GM12878 (cell line): Measurements from ENCODE around the gene PSAP. TPM values are rescaled to one million over a fixed set of nuclear protein-coding genes. Genes with fewer than 3 reads are reported as not detected.

Experiments used
- ATAC-seq: fragments of 200-7000 bp; cut with Tn5 transposase; 3 replicates; pipeline ENCODE4 v1.9.1; 2020; ENCODE audit warnings: mild to moderate bottlenecking, moderate library complexity
- BruUV-seq: library from RNA; stranded (reverse); fragments of 400-500 nt; replicated peaks from 2 replicates; lab custom pipeline; 2021; lab: Mats Ljungman, UMichigan
- CTCF ChIA-PET: fragments of 300-600 bp; sonication (Branson Sonifier 250); formaldehyde crosslinking; extraction: SDS; loops from one replicate; lab custom pipeline; 2021; ENCODE audit warnings: inconsistent platforms; lab: Yijun Ruan, JAX
- POLR2A ChIA-PET: fragments of 350-600 bp; formaldehyde crosslinking; extraction: SDS; loops from one replicate; lab custom pipeline; 2021; ENCODE audit warnings: inconsistent platforms; lab: Charles Lee
- RAD21 ChIA-PET: fragments of 300-600 bp; sonication (Branson Sonifier 250); formaldehyde crosslinking; loops from one replicate; lab custom pipeline; 2023; ENCODE audit warnings: antibody characterized with exemption; ENCODE audit not compliant: unreplicated experiment; lab: Charles Lee
- SMC1A ChIA-PET: fragments of 300-600 bp; sonication (Branson Sonifier 250); formaldehyde crosslinking; loops from one replicate; lab custom pipeline; 2023; ENCODE audit not compliant: unreplicated experiment, uncharacterized antibody; lab: Charles Lee
- DNase-seq: peaks from one replicate; pipeline ENCODE4 v3.0.0-alpha.2; 2011; ENCODE audit warnings: low read depth, low spot score
- FAIRE-seq: peaks from 3 replicates; lab custom pipeline; 2011; peaks lifted over from hg19 to GRCh38; lab: Jason Lieb, UNC
- H2AFZ ChIP-seq: 2 replicates; pipeline ENCODE4 v1.6.0; 2011; ENCODE audit warnings: low read depth, low read length, control low read depth; ENCODE audit not compliant: control insufficient read depth
- H3K27ac ChIP-seq: 2 replicates; pipeline ENCODE4 v1.5.1; 2011; ENCODE audit warnings: control low read depth; ENCODE audit not compliant: control insufficient read depth, insufficient read depth
- H3K27me3 ChIP-seq, 2 experiments: replicated peaks in 1 of 2; 2 replicates each; pipeline versions ENCODE4 v1.6.0 to v1.6.1; 2011; ENCODE audit warnings: low read length in 1 of 2; ENCODE audit not compliant: control insufficient read depth in 2 of 2, insufficient read depth in 2 of 2
- H3K36me3 ChIP-seq, 2 experiments: 2 replicates each; pipeline ENCODE4 v1.5.1; 2011; ENCODE audit warnings: low read length in 1 of 2; ENCODE audit not compliant: control insufficient read depth in 2 of 2, insufficient read depth in 2 of 2
- H3K4me1 ChIP-seq: 2 replicates; pipeline ENCODE4 v1.6.1; 2011; ENCODE audit warnings: mild to moderate bottlenecking, low read length, moderate library complexity, mixed read lengths; ENCODE audit not compliant: control insufficient read depth, insufficient read depth
- H3K4me2 ChIP-seq: 2 replicates; pipeline ENCODE4 v1.6.0; 2011; ENCODE audit warnings: control low read depth; ENCODE audit not compliant: control insufficient read depth, insufficient read depth
- H3K4me3 ChIP-seq: fragments of 200-600 bp; sonication (generic); 2 replicates; pipeline ENCODE4 v1.5.1; 2016
- H3K79me2 ChIP-seq: 2 replicates; pipeline ENCODE4 v1.6.0; 2011; ENCODE audit warnings: low read length; ENCODE audit not compliant: control insufficient read depth, insufficient read depth
- H3K9ac ChIP-seq: 2 replicates; pipeline ENCODE4 v1.8.0; 2011; ENCODE audit warnings: low read length, control low read depth, mixed read lengths; ENCODE audit not compliant: control insufficient read depth, insufficient read depth
- H3K9me3 ChIP-seq: replicated peaks from 3 replicates; pipeline ENCODE4 v1.5.1; 2011; ENCODE audit warnings: mild to moderate bottlenecking, low read length; ENCODE audit not compliant: control insufficient read depth, insufficient read depth
- H4K20me1 ChIP-seq: 2 replicates; pipeline ENCODE4 v1.6.0; 2011; ENCODE audit not compliant: control insufficient read depth, insufficient read depth
- BCLAF1 ChIP-seq: fragments of 450-650 bp; IDR thresholded peaks from 2 replicates; pipeline ENCODE4 v1.6.1; 2017; ENCODE audit warnings: antibody characterized with exemption, mild to moderate bottlenecking, moderate library complexity
- CHD4 ChIP-seq: fragments of 200-600 bp; sonication (generic); IDR thresholded peaks from 2 replicates; pipeline ENCODE4 v1.6.1; 2016; ENCODE audit warnings: mild to moderate bottlenecking
- JUND ChIP-seq: IDR thresholded peaks from 2 replicates; pipeline ENCODE4 v1.6.1; 2012; ENCODE audit warnings: low read depth, mild to moderate bottlenecking, low read length, improper control_type of control experiment, moderate library complexity
- KAT2A ChIP-seq: conservative IDR thresholded peaks from 2 replicates; pipeline ENCODE4 v1.6.1; 2011; ENCODE audit warnings: low read depth, low read length; ENCODE audit not compliant: control insufficient read depth
- NR2C2 ChIP-seq: IDR thresholded peaks from 2 replicates; pipeline ENCODE4 v1.6.1; 2011; ENCODE audit warnings: borderline replicate concordance, low read depth; ENCODE audit not compliant: control insufficient read depth, insufficient read length
- RAD21 ChIP-seq: IDR thresholded peaks from 2 replicates; pipeline ENCODE4 v1.6.1; 2011; ENCODE audit warnings: mild to moderate bottlenecking, low read depth, low read length, moderate library complexity; ENCODE audit not compliant: insufficient read depth
- RUNX3 ChIP-seq: IDR thresholded peaks from 2 replicates; pipeline ENCODE4 v1.6.1; 2012; ENCODE audit warnings: low read length, inconsistent platforms
- SMAD5 ChIP-seq: IDR thresholded peaks from 2 replicates; pipeline ENCODE4 v1.6.1; 2016; ENCODE audit warnings: antibody characterized with exemption, low read depth
- STAT3 ChIP-seq: IDR thresholded peaks from 2 replicates; pipeline ENCODE4 v1.6.1; 2011; ENCODE audit warnings: low read depth, low read length, improper control_type of control experiment
- YY1 ChIP-seq: IDR thresholded peaks from 2 replicates; pipeline ENCODE4 v1.6.1; 2011; ENCODE audit warnings: low read depth, mild to moderate bottlenecking, low read length
- ZNF687 ChIP-seq: fragments of 450-650 bp; IDR thresholded peaks from 2 replicates; pipeline ENCODE4 v1.6.1; 2017; ENCODE audit warnings: mild to moderate bottlenecking, moderate library complexity
- WGBS: methylation state at CpG from one replicate; pipeline ENCODE4 v1.1.6; 2016; ENCODE audit warnings: low lambda C conversion rate; ENCODE audit not compliant: insufficient replicate concordance, insufficient coverage; ENCODE audit errors: missing lambda C conversion rate; 5-methylcytosine and 5-hydroxymethylcytosine counted together
- in situ Hi-C: fragments of 300-500 bp; cut with MboI; formaldehyde crosslinking; loops from 9 replicates; pipeline ENCODE4 v1.14.3; 2018; ENCODE audit warnings: mixed read lengths
- intact Hi-C: fragments of 100-400 bp; cut with micrococcal nuclease; formaldehyde crosslinking; loops from one replicate; pipeline ENCODE4 v1.14.2; 2022; ENCODE audit not compliant: unreplicated experiment
- polyA plus RNA-seq, 11 experiments: library from polyadenylated mRNA; depleted of rRNA in 4 of 11; unstranded in 6 of 11; stranded (reverse) in 5 of 11; fragments of >200 nt; fragmentation: Nextera tagmentation in 4 of 11; fragmentation: Illumina TruSeq in 1 of 11; extraction: Ambion mirVana in 4 of 11; extraction: Trizol in 1 of 11; gene quantifications; 1 replicate in 1 of 11; 2 replicates in 10 of 11; pipeline versions ENCODE4 v1.2.1 to v1.2.3, GENCODE V29; 2011 to 2016; ENCODE audit warnings: inconsistent platforms in 2 of 11, missing spikeins in 2 of 11, low read depth in 1 of 11
- total RNA-seq, 4 experiments: library from RNA; depleted of rRNA in 3 of 4; stranded (reverse); fragments of >200 nt in 3 of 4; fragmentation: Illumina TruSeq in 1 of 4; extraction: Trizol in 1 of 4; gene quantifications; 2 replicates each; pipeline versions ENCODE4 v1.2.1 to v1.2.3, GENCODE V29; 2013 to 2021

PSAP gene
- total and polyA plus RNA-seq, 10 of the 15 experiments (the other 5 are each of a cell fraction or from before 2014, with no cell fraction given), result 178 to 336 (median 286) TPM

- H3K36me3 ChIP-seq, result peaks cover 34 to 71% of the 10 kb centered on the region in 2 experiments
- FAIRE-seq (no peak), ATAC-seq (no peak), DNase-seq (no peak)
- peaks cover 12% of the 10 kb centered on the region for H3K79me2 ChIP-seq
- H3K9me3 ChIP-seq, result no peaks in the 10 kb centered on the region; the same call in 2 of the 3 replicates
- peaks cover 8% of the 10 kb centered on the region for H3K4me1 ChIP-seq
- no peak overlapping the region for H3K4me3 ChIP-seq
- no peak overlapping the region for H3K27ac ChIP-seq
- WGBS, result 97% methylated on average over 7 of the region's 7 CpGs
- TF ChIP-seq ZNF687, result no peak
- no peak for TF ChIP-seq JUND
- TF ChIP-seq BCLAF1, result no peak
- TF ChIP-seq NR2C2, result no peak
- no peak for TF ChIP-seq SMAD5
- TF ChIP-seq KAT2A, result no peak
- no peak for TF ChIP-seq CHD4
- no peak for TF ChIP-seq RUNX3
- TF ChIP-seq STAT3, result no peak
- no peak for TF ChIP-seq YY1
- TF ChIP-seq RAD21, result no peak
- in situ Hi-C loops, result no loop called here
- intact Hi-C loops, result no loop called here
- RAD21 ChIA-PET, result no interaction called here
- no peaks in the 10 kb centered on the region for H4K20me1 ChIP-seq
- H3K27me3 ChIP-seq, result no peaks in the 10 kb centered on the region
- SMC1A ChIA-PET, result no interaction called here
- no peak overlapping the region for H3K4me2 ChIP-seq
- POLR2A ChIA-PET, result no interaction called here
- H3K9ac ChIP-seq, result no peak overlapping the region
- H2AFZ ChIP-seq, result no peak overlapping the region
- BruUV-seq, result no TSS peak
- CTCF ChIA-PET, result interaction anchor here (1.7 kb wide), 1 partner anchor 68 kb away, joined by 4 read pairs; no protein-coding TSS in a partner anchor
Measured at GRCh38 chr10:71828702-71829101, 22.3 kb downstream of the PSAP start.
